Measurements from ENCODE around the gene ACAA2.
"Not testable (repeated sequence)": the region's sequence is repeated elsewhere in the genome, so short reads cannot be mapped to it uniquely, and the experiment has no call there.

ACAA2 gene

GRCh38 chr18:49784427-49785185 lies 28.7 kb downstream of the ACAA2 start:
- ChIA-PET CTCF (interaction anchor here (0.6 to 9.6 kb wide), 32 partner anchors 10 to 298 kb away, joined by 3 to 66 read pairs (median 4); partner anchors contain the start of gene C18orf32), POLR2A (interaction anchor here (0.9 kb wide), 1 partner anchor 298 kb away, joined by 3 read pairs; the partner anchor contains the start of gene C18orf32)
- no peak overlapping the region for H3K4me3 ChIP-seq (ENCODE audit: low read depth, low read length)
- no peak for DNase-seq (ENCODE audit: low read depth, low spot score)
- no peak for TF ChIP-seq CTCF (IDR thresholded peaks at IDR 0.05; ENCODE audit: insufficient read depth, low read length, missing control alignments)

- H3K4me3 ChIP-seq (ENCODE audit: low read depth, low read length); POLR2A ChIA-PET; DNase-seq (ENCODE audit: low read depth, low spot score): not testable (repeated sequence)
- CTCF ChIA-PET: interaction anchor here (0.6 to 9.6 kb wide), 20 partner anchors 11 to 285 kb away, joined by 3 to 66 read pairs (median 4); no protein-coding TSS in a partner anchor
Observed at GRCh38 chr18:49783631-49784030, 29.7 kb downstream of the ACAA2 start.

- H3K4me3 ChIP-seq (ENCODE audit: low read depth, low read length): no peak overlapping the region
- TF ChIP-seq CTCF (IDR thresholded peaks at IDR 0.05; ENCODE audit: insufficient read depth, low read length, missing control alignments): no peak
- no peak for DNase-seq (ENCODE audit: low read depth, low spot score)
- CTCF ChIA-PET: interaction anchor here (1.2 to 9.6 kb wide), 5 partner anchors 10 to 219 kb away, joined by 3 to 66 read pairs (median 6); no protein-coding TSS in a partner anchor
- POLR2A ChIA-PET: no interaction called here
Observed at GRCh38 chr18:49778826-49779465, 34.4 kb downstream of the ACAA2 start.

GRCh38 chr18:49769047-49769728 lies 44.1 kb downstream of the ACAA2 start:
- H3K4me3 ChIP-seq (ENCODE audit: low read depth, low read length): no peak overlapping the region
- no peak for DNase-seq (ENCODE audit: low read depth, low spot score)
- no peak for TF ChIP-seq CTCF (IDR thresholded peaks at IDR 0.05; ENCODE audit: insufficient read depth, low read length, missing control alignments)
- ChIA-PET POLR2A (no interaction called here), CTCF (interaction anchor here (0.6 to 8.6 kb wide), 11 partner anchors 9 to 263 kb away, joined by 3 to 109 read pairs (median 4); partner anchors contain the start of gene LIPG)

- POLR2A ChIA-PET: no interaction called here
- DNase-seq (ENCODE audit: low read depth, low spot score): no peak
Observed at GRCh38 chr18:49768051-49768391, 45.3 kb downstream of the ACAA2 start.

More at GRCh38 chr18:49768051-49768391, 45.3 kb downstream of the ACAA2 start:
- CTCF ChIA-PET: interaction anchor here (1.0 to 8.6 kb wide), 12 partner anchors 9 to 263 kb away, joined by 3 to 109 read pairs (median 6); partner anchors contain the start of gene LIPG
- TF ChIP-seq CTCF (IDR thresholded peaks at IDR 0.05; ENCODE audit: insufficient read depth, low read length, missing control alignments): peak; percentile 79
- no peak overlapping the region for H3K4me3 ChIP-seq (ENCODE audit: low read depth, low read length)

All from AG04449 (cell line).